Measurements from ENCODE around the gene TRPV3.
"Not testable (repeated sequence)": the region's sequence is repeated elsewhere in the genome, so short reads cannot be mapped to it uniquely, and the experiment has no call there.

TRPV3 gene

GRCh38 chr17:3574231-3574630 lies 16.6 kb upstream of the TRPV3 start:
- no peak for DNase-seq (ENCODE audit: low read depth in 1 of 2, low spot score in 1 of 2)

DNA sequence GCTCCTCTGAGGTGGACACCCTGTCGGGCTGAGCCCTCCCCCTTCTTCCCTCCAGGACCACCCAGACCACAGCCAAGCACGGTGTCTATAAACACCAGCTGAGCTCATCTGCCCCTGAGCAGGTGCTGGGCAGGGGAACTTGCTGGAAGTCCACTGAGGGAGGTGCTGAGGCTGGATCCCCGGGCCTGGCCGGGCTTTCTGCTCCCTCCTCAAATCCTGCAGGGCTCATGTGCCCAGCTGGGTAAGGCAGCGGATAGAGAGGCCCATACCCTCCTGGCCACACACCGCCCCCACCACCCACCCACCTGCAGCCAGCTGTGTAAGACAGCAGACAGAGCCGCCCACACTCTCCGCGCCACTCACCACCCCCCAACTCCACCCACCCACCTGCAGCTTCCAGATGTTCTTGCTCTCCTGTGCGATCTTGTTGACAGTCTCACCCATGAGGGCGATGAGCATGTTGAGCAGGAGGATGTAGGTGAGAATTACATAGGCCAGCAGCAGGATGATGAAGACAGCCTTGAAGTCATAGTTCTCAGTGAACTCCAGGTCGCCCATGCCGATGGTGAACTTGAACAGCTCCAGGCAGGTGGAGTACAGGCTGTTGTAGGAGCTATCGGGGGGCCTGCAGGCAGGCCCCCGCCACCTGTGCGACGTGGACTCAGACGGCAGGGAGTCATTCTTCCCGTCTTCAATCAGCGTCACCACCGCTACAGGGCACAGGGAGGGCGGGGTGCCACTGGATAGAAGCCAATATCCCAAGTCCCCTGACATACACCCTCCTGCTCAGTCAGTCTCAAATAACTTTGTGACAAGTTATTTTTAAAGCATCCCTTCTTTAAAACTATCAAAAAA lies 15.9 kb upstream of the TRPV3 start:
- no peak for DNase-seq (ENCODE audit: low read depth in 1 of 2, low spot score in 1 of 2)

DNA sequence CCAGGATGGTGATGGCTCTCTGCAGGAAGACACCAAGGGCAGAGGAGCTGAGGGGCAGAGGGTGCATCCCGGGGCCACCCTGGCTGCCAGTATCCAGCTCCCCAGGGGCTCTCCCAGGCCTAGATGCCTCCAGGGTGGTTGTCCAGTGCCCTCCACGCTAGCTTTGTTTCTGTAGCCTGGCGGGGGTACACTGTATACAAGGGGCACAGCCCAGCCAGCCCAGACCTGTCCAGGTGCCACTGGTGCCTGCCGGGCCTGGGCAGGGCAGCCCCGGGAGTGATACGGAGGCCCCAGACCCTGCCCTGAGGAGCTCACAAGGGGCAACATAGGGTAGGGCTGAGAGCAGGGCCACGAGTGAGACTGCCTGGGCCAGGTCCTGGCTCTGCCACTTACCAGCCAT lies 14.6 kb upstream of the TRPV3 start:
- no peak for DNase-seq (ENCODE audit: low read depth in 1 of 2, low spot score in 1 of 2)

DNA sequence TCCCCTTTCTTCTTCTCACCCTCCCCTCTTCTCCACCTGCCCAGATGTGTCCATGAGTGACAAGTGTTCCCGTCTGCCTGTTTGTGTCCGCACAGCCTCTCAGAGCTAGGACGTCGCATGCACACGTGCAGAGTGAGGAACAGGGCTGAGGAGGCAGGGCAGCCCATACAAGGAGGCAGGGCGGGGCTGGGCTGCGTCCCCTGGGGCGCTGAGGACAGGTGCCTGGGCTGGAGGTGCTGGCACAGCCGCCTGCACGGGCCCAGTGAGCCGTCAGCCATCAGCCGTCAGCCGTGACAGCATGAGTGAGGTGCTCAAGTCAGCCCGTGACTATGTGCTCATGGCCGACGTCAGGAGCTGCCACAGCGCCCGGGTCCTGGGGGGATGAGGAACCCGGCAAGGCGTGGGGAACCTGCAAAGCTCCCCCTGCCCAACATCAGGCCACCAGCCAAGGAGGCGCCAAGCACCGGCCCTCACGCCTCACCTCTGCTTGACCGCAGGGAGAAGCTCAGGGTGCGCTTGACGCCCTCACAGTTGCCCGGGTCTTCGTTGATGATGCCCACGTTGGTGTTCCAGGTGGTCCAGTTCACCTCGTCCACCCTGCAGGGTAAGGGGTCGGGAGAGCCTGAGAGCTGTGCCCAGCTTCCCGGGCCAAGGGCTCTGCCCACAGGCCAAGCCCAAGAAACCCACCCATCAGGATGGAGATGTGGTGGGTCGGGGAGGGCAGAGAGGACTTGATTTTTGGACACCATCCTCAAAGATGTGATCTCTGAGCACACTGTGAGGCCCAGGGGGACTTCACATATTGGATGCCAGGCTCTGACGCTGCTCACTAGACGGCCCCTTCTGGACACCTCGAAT lies 13.7 kb upstream of the TRPV3 start:
- DNase-seq (ENCODE audit: low read depth in 1 of 2, low spot score in 1 of 2) = no peak

DNA sequence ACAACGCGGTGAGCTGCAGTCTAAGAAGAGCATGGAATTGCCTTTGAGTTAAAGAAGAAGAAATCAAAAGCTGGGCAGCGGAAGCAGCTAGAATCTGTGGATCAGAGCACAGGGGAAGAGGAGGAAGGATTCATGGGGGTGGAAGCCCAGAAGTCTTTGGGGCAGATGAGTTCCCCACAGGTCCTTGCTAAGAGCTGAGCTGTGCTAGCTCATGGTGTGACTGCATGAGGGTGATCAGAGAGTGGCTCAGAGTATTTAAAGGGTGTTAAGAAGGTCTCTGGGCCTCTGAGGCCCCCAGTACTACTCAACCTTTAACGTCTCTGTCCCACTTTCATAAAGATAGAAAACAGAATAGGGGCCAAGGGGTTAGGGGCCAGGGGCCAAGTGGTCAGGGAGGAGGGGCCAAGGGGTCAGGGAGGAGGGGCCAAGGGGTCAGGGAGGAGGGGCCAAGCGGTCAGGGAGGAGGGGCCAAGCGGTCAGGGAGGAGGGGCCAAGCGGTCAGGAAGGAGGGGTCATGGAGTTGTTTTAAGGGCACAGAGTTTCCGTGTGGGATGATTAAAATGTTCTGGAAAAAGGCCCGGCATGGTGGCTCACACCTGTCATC lies 12.0 kb upstream of the TRPV3 start:
- no peak for DNase-seq (ENCODE audit: low read depth in 1 of 2, low spot score in 1 of 2)

- no peak for DNase-seq (ENCODE audit: low read depth in 1 of 2, low spot score in 1 of 2)
Observed at GRCh38 chr17:3566551-3566950, 8.9 kb upstream of the TRPV3 start.

- DNase-seq (ENCODE audit: low read depth in 1 of 2, low spot score in 1 of 2) = no peak
Observed at GRCh38 chr17:3565143-3565542, 7.5 kb upstream of the TRPV3 start.

DNA sequence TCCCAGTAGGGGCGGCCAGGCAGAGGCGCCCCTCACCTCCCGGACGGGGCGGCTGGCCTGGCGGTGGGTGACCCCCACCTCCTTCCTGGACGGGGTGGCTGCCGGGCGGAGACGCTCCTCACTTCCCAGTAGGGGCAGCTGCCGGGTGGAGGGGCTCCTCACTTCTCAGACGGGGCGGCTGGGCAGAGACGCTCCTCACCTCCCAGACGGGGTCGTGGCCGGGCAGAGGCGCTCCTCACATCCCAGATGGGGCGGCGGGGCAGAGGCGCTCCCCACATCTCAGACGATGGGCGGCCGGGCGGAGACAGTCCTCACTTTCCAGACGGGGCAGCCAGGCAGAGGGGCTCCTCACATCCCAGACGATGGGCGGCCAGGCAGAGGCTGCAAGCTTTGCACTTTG lies 6.6 kb upstream of the TRPV3 start:
- not testable (repeated sequence) for DNase-seq (ENCODE audit: low read depth in 1 of 2, low spot score in 1 of 2)

DNA sequence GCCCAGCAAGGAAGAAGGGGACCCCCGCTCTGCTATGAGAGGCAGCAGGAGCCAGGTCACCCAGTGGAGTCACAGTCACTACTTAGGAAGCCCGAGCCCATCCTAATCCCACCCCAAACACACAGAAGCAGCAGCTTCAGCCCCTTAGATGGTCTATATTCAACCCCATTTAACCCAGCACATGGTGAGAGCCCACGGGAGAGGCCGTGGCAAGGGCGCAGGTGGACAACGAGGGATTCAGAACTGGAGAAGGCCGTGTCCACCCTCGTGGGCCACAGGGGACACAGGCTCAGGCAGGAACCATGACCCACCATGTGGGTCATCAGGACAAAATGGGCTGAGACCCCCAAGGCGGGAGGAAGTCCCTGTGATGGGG lies 1.6 kb upstream of the TRPV3 start:
- DNase-seq (ENCODE audit: low read depth in 1 of 2, low spot score in 1 of 2) = no peak

DNA sequence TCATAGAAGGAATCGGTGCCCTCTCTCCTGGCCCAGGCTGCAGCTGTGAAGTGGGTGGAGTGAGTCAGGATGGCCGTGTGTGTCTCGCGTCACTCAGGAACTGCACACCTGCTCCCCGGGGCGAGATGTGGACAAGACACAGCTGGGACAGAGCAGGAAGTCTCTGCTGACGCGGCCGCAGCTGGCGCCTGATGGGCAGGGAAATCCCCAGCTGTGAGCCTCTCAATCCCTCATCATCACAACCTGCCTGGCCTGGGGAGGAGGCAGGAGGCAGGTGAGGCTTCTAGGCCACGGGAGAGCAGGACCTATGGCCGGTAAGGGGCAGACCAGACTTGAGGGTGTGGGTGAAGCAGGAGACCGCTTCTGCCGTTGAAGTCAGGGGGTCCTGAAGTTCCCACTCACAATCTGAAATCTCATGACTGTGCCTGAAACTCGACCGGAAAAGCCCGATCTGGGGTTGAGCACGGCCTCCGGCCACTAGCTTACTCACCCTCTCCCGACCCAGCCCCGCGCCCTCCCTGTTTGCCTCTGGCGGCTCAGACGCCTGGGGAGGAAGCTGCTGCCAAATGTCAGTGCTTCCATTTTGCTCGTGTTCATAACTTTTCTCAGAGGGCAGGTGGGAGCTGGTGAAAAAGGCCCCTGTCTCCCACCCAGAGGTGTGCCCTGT lies 1.1 kb upstream of the TRPV3 start:
- DNase-seq (ENCODE audit: low read depth in 1 of 2, low spot score in 1 of 2) = peak in 1 of 2 donors; percentile 12

GRCh38 chr17:3556916-3557767 lies 470 bp downstream of the TRPV3 start:
- DNase-seq (ENCODE audit: low read depth in 1 of 2, low spot score in 1 of 2) = no peak

- no peak for DNase-seq (ENCODE audit: low read depth in 1 of 2, low spot score in 1 of 2)
Observed at GRCh38 chr17:3556239-3556915, 1.2 kb downstream of the TRPV3 start.

DNA sequence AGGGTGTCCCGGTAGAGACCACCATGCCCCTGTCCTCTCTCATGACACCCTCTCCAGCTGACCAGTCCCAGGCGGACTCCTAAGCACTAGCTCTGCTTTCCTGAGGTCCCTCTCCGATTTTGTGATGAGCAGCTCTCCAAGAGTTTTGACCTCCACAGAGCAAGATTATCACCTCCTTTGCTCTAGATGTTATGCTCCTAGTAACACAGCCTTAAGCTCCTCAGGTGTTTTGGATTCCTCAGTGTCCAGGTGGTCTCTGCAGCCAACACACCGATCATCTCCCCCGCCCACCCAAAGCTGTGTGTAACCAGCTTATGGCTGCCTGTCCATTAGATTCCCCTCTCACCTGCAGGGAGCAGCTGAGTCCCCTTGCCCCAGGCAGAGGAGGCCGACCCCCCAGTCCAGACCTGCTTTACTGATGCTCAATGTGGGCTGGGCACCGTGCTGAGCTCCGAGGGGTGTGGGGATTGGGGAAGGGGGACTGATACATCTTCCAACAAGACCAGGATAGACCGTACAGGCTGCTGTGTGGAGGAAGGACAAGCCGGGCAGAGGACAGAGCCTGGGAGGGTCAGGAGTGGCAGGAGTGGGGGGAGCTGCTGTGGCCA lies 2.3 kb downstream of the TRPV3 start:
- no peak for DNase-seq (ENCODE audit: low read depth in 1 of 2, low spot score in 1 of 2)

- DNase-seq (ENCODE audit: low read depth in 1 of 2, low spot score in 1 of 2) = no peak
Observed at GRCh38 chr17:3554440-3554839, 3.2 kb downstream of the TRPV3 start.

GRCh38 chr17:3553419-3554401 lies 3.9 kb downstream of the TRPV3 start:
- DNase-seq (ENCODE audit: low read depth in 1 of 2, low spot score in 1 of 2) = no peak

GRCh38 chr17:3552916-3553315 lies 4.7 kb downstream of the TRPV3 start:
- no peak for DNase-seq (ENCODE audit: low read depth in 1 of 2, low spot score in 1 of 2)

DNA sequence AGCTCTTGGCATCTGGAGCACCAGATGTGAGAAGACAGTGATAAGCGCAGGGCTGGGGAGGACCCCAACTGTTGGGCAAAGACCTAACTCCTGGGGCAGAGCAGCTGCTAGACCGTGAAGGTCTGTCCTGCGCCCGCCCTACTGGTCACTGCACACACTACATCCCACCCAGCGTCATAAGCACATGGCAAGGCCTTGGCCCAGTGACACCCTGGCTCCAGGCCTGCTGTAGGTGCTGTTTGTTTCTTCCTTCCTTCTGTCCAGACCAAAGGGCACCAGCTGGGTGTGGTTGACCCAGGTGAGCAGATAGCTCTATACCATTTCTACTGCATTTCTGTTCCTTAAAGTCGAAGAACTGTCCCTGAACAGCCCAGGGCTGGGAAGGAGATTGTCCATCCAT lies 6.4 kb downstream of the TRPV3 start:
- no peak for DNase-seq (ENCODE audit: low read depth in 1 of 2, low spot score in 1 of 2)

DNA sequence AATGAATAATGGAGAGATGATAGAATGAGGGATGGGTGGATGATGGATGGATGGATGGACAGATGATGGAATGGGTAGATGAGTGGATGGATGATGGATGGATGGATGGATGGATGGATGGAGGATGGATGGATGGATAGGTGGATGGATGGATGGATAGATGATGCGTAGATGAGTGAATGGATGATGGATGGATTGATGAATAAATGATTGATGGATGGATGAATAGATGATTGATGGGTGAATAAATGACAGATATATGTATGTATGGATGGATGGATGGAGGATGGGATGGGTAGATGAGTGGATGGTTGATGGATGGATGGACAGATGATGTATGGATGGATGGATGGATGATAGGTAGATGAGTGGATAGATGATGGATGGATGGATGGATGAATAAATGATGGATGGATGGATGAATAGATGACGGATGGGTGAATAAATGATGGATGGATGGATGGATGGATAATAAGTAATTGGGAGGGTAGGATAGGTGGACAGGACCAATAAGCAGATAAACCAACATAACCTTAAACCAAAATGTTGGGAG lies 7.9 kb downstream of the TRPV3 start:
- DNase-seq (ENCODE audit: low read depth in 1 of 2, low spot score in 1 of 2) = no peak
